GM18507 (cell line): ENCODE results near the gene FAM72C.
"Not testable (repeated sequence)": the region's sequence is repeated elsewhere in the genome, so short reads cannot be mapped to it uniquely, and the experiment has no call there.

ENCODE experiments used
- DNase-seq: peaks from one replicate; pipeline ENCODE4 v3.0.0; 2011; ENCODE audit warnings: low read depth; ENCODE audit not compliant: insufficient read length; ENCODE audit errors: extremely low spot score
- FAIRE-seq: peaks from 2 replicates; lab custom pipeline; 2011; peaks lifted over from hg19 to GRCh38; lab: Jason Lieb, UNC

FAM72C gene

DNA sequence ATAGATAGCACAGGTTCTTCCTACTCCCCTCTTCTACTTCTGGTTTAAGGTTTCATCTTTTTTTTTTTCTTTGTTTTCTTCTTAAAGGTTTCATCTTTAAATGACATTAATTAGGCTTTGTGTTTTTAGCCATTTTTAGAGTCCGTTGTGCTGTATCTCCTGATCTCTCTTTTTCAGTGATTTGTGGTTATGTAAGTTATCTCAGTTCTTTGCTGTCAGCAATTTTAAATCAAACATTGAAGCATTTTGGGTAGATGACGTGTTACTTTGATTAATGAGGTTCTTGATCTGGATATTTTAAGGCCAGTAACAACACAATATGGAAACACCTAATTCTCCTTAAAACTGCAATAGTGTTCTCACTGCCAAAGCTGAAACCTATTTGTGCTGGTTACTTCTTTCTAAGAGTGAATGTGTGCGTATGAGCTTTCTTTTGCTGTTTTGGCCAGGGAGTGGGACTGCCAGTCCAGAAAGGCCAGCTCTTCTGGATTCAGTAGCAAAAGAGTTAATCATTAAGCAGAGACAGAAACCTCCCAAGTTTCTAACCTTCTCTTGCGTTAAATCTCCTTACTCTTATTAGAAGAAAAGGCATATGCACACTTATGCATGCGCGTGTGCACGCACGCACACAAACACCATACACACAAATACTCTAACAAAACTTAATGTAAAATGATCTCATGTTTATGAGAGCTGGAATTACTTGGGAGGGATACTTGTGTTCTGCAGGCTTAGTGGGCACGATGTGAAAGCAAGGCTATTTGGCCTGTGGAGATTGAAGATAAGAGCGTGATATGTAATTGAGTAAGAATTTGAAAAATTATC lies 17.0 kb upstream of the FAM72C start:
- not testable (repeated sequence) for FAIRE-seq, DNase-seq

DNA sequence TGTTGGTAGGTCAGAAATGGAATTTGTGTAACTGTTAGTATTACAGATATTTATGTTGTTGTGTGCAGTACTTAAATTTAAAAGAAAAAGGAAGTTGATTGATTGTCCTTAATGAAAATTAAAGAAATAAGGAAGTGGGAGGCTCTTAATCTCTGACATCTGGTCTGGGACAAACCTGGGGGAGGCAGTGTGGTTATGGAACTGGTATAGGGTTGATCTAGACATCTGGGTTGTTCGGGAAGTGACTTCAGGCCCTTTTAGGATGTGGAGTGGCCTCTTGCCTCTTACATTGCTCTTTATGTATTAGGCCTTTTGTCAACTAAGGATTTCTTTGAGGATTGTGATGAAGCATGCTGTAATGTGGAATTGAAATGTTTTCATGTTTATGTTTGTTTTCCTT lies 16.1 kb upstream of the FAM72C start:
- not testable (repeated sequence) for FAIRE-seq, DNase-seq

DNA sequence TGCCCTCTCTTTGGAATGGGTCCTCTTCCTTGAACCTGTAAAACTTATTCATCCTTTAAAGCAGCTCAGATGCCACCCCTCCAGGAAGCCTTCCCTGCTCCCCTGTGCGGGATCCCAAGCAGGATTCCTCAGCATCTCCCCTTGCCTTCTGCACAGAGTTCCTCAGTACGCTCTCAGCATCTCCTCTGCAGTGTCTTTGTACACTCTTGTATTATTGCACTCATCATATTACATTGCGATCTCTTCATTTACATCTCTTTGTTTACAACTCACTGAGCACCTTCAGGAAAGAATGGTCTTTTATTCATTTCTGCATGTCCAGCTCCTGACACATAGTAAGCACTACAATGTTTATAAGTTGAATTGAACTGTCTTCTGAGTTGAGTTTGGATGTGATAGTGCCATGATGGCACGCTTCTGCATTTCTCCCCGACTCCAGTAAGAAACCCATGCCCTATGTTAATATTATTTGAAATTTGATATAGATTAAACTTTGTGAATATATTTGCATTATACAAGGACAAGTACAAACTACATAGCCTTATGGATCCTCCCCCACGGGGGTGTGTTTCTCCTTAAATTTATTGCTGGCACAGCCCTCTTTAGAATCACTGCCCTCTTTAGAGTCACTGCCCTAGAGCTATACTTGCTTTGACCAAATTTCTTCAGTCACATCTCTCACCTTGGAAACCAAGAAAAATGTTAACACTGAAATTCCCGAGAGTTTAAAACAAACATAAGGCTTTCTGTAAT lies 13.1 kb upstream of the FAM72C start:
- DNase-seq, FAIRE-seq: not testable (repeated sequence)

DNA sequence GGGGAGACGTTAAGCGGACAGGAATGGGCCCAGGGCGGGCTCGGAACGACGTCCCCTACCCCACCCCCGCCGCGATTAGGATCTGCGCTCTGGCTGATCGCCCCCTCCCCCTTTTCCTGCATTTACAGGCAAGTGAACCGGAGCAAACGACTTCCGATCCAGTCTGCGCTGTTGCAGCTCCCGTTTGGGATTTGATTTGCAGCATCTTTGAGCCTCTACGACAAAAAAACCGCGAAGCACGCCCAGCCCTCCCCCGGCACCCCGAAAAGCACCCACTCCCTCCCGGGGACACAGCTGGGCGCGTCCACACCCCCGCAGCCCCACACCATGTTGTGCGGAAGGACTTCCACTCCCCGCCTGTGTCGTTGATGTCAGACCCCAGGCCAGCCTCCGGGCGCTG lies 2.6 kb upstream of the FAM72C start:
- not testable (repeated sequence) for DNase-seq

DNA sequence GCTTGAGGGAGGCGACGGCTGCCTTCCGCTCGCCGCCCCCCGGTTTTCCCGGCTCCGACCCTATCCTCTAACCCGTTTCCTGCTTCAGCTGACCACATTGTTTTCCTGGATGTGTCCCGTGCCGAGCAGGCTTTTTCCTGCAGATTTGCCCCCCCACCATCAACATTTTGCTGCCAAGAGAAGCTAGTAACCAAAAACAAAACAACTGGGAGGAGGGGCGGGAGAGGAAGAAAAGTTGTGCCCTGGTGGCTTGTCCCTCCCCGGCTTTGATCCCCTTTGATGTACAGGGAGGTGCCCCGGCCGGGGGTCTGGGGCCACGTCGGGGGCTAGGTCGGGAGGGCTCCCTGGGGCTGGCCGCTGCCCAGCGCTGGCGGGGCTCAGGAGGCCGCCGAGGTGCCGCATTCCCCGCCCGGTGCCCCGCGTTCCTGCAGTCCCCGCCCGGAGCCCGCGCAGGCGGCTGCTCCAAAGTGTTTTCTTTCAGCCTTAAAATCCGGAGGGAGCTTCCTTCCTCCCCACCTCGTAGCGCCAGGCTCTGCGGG lies 2.2 kb upstream of the FAM72C start:
- FAIRE-seq, result not testable (repeated sequence)

More for the DNA sequence above, 2.6 kb upstream of the FAM72C start:
- FAIRE-seq, result not testable (repeated sequence)

DNA sequence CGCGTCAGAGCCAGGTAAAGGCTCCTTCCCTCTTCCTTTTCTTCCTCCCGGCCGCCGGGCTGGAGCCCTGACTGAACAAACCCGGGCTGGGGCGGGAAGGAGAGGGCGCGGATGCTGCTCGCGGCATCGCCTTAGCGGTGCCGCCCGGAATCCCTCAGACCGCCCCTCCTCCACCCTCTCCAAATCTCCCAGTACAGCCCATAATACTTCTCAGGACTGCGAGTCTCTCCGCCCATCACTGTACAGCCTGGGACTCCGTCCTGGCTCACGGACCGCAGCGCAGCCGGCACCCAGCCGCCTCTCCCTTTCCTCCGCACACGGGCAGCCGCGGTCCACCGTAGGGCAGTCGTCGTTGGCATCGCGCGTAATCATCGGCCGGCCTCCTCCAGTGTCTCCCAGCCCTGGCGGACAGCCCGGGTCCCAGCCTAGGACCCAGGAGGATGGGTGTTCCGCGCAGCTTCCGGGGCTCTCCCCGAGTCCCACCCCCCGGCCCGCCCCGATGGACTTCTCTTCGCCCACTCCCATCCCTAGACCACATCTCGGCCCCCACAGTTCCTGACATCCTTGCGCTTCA lies 1.1 kb upstream of the FAM72C start:
- not testable (repeated sequence) for FAIRE-seq, DNase-seq

More for the DNA sequence above, 2.2 kb upstream of the FAM72C start:
- DNase-seq, result not testable (repeated sequence)

DNA sequence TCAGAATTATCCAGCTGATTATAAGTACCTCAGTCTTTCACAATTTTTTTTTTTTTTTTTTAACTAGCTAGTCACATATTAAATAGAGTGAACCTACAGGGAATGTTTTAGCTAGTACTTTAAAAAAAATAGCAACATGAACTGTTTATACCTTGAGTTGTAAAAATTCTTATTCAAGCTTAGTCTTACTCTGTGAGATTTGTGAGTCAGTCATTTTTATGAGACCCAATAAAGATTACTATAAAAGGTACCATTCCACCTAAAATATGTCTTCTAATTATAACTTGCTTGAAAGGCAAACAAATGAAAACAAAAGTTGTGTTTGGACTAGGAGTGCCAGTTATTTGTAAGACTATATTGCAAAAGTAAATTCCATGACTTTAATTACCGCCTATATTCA lies 5.9 kb downstream of the FAM72C start:
- not testable (repeated sequence) for FAIRE-seq, DNase-seq

DNA sequence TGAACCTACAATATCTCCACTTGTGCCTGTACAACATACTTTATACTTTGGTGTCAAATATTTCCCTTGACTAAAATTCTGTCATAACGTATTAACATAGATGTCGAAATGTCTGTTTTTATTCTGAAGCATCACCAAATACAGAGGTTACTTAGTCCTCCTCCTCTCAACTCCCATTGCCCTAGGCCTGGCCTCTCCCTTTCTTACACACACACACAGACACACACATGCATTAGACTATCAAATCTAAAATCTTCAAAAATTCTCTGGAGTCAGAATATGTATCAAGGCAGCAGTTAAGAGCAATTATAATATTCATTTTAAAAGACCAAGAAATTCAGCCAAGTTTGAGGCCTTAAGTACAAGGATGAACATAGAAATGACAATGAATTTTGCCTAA lies 7.5 kb downstream of the FAM72C start:
- DNase-seq, FAIRE-seq: not testable (repeated sequence)

DNA sequence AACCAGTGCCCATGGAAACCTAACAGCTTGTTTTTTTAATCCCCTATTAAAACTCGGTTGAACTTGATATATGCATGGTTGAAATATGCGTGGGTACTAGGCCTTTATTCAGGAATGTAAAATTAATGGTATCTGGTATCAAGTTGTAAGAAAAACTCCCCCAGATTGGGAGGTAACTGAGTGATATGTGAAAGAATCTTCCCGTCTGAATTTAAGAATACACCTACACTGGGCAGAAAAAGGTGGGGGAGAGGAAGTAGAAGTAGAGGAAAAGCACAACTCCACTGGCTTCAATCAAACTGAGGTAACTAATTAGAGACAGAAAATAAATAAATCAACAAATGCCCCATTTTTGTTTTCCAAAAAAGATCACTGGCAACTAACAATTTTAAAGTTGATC lies 15.9 kb downstream of the FAM72C start:
- not testable (repeated sequence) for DNase-seq, FAIRE-seq

DNA sequence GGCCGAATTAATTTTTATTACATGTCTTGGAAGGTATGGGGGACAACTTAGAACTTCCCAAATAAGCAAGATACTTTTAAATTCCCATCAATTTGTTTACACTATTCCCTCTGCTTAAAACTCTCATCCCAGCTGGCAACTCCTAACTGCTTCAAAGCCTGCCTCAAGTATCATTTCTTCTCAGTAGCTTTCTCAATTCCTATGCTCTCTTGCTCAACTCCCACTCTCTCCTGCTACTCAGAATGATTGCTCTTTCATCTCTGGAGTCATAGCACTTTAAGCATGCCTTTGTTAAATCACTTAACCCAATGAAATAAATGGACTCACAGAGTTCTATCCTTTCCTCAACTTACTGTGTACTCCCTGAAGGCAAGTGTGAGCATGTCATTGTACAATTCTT lies 18.9 kb downstream of the FAM72C start:
- not testable (repeated sequence) for DNase-seq, FAIRE-seq

DNA sequence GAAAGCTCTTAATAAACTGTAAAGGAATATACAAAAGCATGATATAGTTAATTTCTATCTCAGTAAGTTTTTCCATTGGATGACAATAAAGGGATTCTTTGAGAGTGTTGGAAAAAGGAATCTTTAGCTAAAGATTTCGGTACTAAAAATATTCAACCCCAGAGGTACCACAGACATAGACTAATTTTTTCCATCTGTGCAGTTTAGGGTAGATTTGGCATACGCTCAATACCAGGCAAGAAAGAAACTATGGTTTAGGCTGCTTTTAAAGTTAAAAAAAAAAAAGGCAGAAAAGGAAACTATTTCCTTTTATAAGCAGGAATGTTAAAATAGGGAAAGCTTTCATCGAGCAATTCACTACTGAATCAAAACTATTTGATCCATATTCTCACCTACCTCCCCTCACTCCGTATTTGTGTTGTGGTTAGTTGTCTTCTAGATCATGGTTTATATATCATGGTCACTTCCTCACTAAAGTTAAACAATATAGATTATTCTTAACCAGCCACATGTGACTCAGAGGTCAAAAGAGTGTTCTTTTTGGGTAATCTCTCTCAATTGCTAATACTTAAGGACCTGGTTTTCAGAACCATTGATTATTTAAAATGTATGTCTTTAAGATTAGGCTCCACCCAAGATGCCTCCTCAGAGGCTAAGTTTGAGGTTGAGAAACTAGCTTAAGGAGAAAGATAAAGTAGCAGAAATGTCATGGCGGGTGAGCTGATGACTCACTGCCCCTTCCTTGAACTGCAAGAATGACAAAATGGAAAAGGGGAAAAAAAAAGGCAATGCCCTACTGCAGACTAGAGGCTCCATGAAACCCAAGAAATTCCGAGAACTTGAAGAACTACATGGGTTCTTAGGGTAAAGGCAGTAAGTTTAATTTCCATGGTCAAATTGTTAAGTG lies 20.0 kb downstream of the FAM72C start:
- DNase-seq, result not testable (repeated sequence)

DNA sequence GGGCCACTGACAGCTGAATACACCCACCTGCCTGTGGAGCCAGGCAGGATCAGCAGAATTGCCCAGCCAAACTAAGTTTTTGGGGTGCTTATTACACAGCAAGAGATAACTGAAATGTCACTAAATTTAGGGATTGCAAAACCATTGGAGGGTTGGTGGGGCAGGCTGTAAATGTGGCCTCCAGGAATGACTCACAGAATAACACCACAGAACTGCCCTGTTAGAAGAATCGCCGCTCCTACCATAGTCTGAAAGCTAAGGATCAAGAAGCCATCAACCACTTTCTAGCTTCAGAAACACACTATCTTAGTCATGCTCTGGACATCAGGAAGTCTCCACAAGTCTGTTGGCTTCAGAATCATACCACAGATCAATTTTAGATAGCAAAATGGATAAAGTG lies 24.0 kb downstream of the FAM72C start:
- not testable (repeated sequence) for DNase-seq, FAIRE-seq

More for the DNA sequence above, 20.0 kb downstream of the FAM72C start:
- FAIRE-seq, result not testable (repeated sequence)

DNA sequence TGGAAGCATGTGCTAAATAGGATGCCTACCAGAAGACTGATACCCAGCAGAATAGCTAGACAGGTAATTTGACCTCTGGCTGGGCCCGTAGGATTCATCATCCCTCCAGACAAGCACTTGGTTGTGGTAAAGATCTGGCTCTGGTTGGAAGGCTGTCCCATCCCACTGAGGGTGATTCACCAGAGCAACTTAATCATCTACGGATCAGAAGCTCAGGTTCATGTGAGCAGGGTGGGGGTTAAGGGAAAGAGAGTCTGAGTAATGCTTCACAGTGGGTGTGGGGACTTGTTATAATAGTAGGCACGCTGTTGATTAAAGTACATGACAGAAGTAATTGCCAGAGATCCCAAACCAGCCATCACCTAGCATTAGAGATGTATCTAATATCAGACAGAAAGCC lies 26.5 kb downstream of the FAM72C start:
- not testable (repeated sequence) for DNase-seq, FAIRE-seq

DNA sequence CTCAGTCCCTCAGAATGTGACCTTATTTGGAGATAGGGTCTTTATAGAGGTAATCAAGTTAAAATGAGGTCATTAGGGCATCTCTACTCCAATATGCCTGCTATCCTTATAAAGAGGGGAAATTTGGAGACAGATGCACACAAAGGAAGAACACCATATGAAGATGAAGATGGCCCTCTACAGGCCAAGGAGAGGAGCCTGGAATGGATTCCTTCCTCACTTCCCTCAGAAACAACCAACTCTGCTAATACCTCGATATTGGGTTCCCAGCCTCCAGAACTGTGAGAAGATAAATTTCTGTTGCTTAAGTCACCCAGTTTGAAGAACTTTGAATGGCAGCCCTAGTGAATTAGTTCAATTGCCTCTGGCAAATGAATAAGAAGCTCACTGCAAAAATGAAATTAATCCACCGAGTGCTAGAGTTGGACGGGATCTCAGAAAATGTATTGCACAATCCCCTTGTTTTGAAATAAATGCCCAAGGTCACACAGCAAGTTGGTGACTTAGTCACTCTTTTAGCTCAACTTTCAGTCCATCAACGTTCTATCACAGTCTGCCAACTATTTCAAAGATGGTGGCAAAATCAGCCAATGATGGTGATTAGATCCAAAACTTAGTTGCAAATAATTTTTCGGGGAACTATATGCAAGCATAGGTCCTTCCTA lies 27.1 kb downstream of the FAM72C start:
- DNase-seq, FAIRE-seq: not testable (repeated sequence)

DNA sequence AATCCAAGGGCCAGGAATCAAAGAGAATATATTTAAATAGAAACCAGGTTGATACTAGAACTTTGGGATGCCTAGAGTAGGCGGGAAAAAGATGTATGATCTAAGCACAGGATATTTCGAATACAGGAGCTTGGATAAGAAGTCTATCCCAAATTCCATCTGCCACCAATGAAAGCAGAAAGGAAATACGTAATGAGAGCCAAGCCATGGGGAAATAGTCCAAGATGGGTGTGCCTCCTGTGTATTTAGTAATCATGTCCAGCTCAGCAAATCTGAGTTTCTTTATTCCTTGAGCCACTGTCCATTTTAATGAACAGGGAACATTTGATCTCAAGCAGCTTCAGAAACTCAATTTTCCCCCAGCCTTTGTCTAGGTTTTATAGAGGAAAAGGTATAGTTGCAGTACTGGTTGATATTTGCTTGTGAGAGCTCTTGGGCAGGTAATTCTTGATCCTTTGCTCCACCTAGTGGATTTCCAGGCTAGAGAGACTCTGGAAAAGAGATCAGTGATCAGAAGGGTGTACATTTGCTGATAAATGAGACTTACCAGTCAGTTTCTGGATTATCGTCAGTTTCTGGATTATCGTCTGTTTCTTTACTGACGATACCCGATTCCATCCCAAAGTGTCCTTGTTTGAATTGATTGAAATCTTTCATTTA lies 28.3 kb downstream of the FAM72C start:
- not testable (repeated sequence) for FAIRE-seq, DNase-seq

DNA sequence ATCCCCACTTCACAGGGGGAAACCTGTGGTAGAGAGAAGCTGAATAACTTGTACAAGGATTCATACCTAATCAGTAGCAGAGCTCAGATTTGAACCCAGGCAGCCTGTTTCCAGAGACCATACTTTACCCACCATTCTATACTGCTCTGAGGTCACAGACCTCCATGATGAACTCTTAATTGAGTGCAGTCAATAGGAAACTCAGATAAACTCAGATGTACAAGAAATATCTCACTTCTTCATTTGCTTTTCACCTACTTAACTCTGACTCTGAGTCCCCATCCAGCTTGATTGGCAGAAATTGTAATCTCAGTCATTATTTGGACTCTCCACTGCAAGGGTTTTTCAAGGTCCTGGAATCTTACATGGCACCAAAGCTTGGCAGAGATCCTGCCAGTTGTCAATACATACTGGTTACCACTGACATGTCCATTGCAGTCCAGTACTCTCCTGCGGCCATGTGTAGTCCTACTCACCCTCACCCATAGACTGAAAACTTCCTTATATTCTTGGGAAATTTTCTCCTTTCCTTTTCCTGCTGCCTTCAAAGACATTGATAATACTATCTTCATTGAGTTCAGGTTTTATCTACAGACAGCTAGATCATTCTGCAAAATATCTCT lies 29.4 kb downstream of the FAM72C start:
- not testable (repeated sequence) for DNase-seq, FAIRE-seq

DNA sequence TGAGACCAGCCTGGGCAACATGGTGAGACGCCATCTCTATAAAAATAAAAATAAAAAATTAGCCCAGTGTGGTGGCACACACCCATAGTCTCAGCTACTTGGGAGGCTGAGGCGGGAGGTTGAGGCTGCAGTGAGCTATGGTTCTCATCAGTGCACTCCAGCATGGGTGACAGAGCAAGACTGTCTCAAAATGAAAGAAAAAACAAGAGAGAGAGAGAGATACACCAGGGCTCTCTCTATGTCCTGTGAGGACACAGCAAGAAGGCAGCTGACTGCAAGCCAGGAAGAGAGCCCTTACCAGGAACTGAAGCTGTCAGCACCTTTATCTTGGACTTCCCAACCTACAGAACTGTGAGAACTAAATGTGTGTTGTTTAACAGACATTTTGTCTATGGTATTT lies 32.1 kb downstream of the FAM72C start:
- FAIRE-seq, result not testable (repeated sequence)

More for the DNA sequence above, 32.1 kb downstream of the FAM72C start:
- DNase-seq, result not testable (repeated sequence)
